Neural cell (in vitro differentiated cells): ENCODE results near the gene POU4F3. TPM values are rescaled to one million over a fixed set of nuclear protein-coding genes. Genes with fewer than 3 reads are reported as not detected.

Experiments used
- H2AFZ ChIP-seq: fragments of 200-600, 300-800 bp; sonication (generic), shearing (Covaris generic); 2 replicates; pipeline ENCODE4 v1.6.0; 2014; ENCODE audit warnings: low read depth, mild to moderate bottlenecking, antibody characterized with exemption, low read length, moderate library complexity
- H3F3A ChIP-seq: fragments of 200-600 bp; shearing (Covaris generic); 2 replicates; pipeline ENCODE4 v1.6.1; 2016; ENCODE audit warnings: mild to moderate bottlenecking, moderate library complexity, mixed read lengths, antibody characterized with exemption, low read length; ENCODE audit not compliant: insufficient read depth, poor library complexity, severe bottlenecking
- H3K27ac ChIP-seq: fragments of 200-600, 300-800 bp; sonication (generic), shearing (Covaris generic); 2 replicates; pipeline ENCODE4 v1.5.1; 2014; ENCODE audit warnings: mild to moderate bottlenecking, low read length, moderate library complexity
- H3K27me3 ChIP-seq: fragments of 300-800, 200-600 bp; sonication (generic), shearing (Covaris generic); 2 replicates; pipeline ENCODE4 v1.6.0; 2014; ENCODE audit warnings: mild to moderate bottlenecking, low read depth, low read length, moderate library complexity; ENCODE audit not compliant: insufficient read depth
- H3K36me3 ChIP-seq: fragments of 300-800, 200-600 bp; sonication (generic), shearing (Covaris generic); 2 replicates; pipeline ENCODE4 v1.5.1; 2014; ENCODE audit warnings: mild to moderate bottlenecking, antibody characterized with exemption, low read length, moderate library complexity; ENCODE audit not compliant: insufficient read depth
- H3K4me2 ChIP-seq: fragments of 300-800, 200-600 bp; sonication (generic), shearing (Covaris generic); 2 replicates; pipeline ENCODE4 v1.6.0; 2014; ENCODE audit warnings: mild to moderate bottlenecking, low read length
- H3K4me3 ChIP-seq: fragments of 300-800, 200-600 bp; sonication (generic), shearing (Covaris generic); 2 replicates; pipeline ENCODE4 v1.5.1; 2014; ENCODE audit warnings: mild to moderate bottlenecking, low read length, moderate library complexity
- H3K79me2 ChIP-seq: fragments of 200-600 bp; shearing (Covaris generic); replicated peaks from 2 replicates; pipeline ENCODE4 v1.6.0; 2014; ENCODE audit warnings: mild to moderate bottlenecking, low read length, moderate library complexity; ENCODE audit not compliant: insufficient read depth
- H3K9ac ChIP-seq: fragments of 300-800, 200-600 bp; sonication (generic), shearing (Covaris generic); 2 replicates; pipeline ENCODE4 v1.6.1; 2016; ENCODE audit warnings: mild to moderate bottlenecking, low read length, mixed read lengths
- H3K9me2 ChIP-seq: fragments of 200-600 bp; shearing (Covaris generic); 2 replicates; pipeline ENCODE4 v1.6.1; 2016; ENCODE audit warnings: mild to moderate bottlenecking, low read length, mixed read lengths; ENCODE audit not compliant: insufficient read depth
- H3K9me3 ChIP-seq: fragments of 200-600, 300-800 bp; sonication (generic), shearing (Covaris generic); 2 replicates; pipeline ENCODE4 v1.6.1; 2016; ENCODE audit warnings: mild to moderate bottlenecking, mixed run types, low read length, moderate library complexity, mixed read lengths
- H4K20me1 ChIP-seq: fragments of 200-600 bp; shearing (Covaris generic); 2 replicates; pipeline ENCODE4 v1.6.1; 2016; ENCODE audit warnings: mild to moderate bottlenecking, mixed run types; ENCODE audit not compliant: insufficient read depth
- CTCF ChIP-seq: fragments of 450-650 bp; IDR thresholded peaks from 2 replicates; pipeline ENCODE4 v1.5.1; 2014; ENCODE audit warnings: antibody characterized with exemption, mild to moderate bottlenecking, moderate library complexity; ENCODE audit not compliant: poor library complexity, severe bottlenecking
- EP300 ChIP-seq: fragments of 450-650 bp; conservative IDR thresholded peaks from 2 replicates; pipeline ENCODE4 v1.6.1; 2014; ENCODE audit warnings: antibody characterized with exemption, mild to moderate bottlenecking, moderate library complexity; ENCODE audit not compliant: poor library complexity, severe bottlenecking
- EZH2 ChIP-seq: fragments of 200-600, 300-800 bp; shearing (Covaris generic), sonication (generic); IDR thresholded peaks from 2 replicates; pipeline ENCODE4 v1.6.1; 2014; ENCODE audit warnings: antibody characterized with exemption, low read length, borderline replicate concordance, mild to moderate bottlenecking; ENCODE audit not compliant: insufficient read depth, poor library complexity, severe bottlenecking
- MXI1 ChIP-seq: fragments of 450-650 bp; conservative IDR thresholded peaks from 2 replicates; pipeline ENCODE4 v1.6.1; 2014; ENCODE audit warnings: antibody characterized with exemption, mild to moderate bottlenecking; ENCODE audit not compliant: poor library complexity, severe bottlenecking
- POLR2AphosphoS5 ChIP-seq: IDR thresholded peaks from 2 replicates; pipeline ENCODE4 v1.6.1; 2012
- REST ChIP-seq: IDR thresholded peaks from 2 replicates; pipeline ENCODE4 v1.6.1; 2012; ENCODE audit warnings: borderline replicate concordance
- TAF1 ChIP-seq: IDR thresholded peaks from 2 replicates; pipeline ENCODE4 v1.6.1; 2012; ENCODE audit warnings: low read depth
- polyA plus RNA-seq: library from polyadenylated mRNA; depleted of rRNA; stranded (reverse); fragments of >200 nt; gene quantifications from 2 replicates; pipeline ENCODE4 v1.2.3, GENCODE V29; 2014

POU4F3 gene
- polyA plus RNA-seq, 1 donor from 2014 or later, result 0.15 TPM

- no peak overlapping the region for H3K4me3 ChIP-seq
- H3F3A ChIP-seq, result no peaks in the 10 kb centered on the region
- H3K27ac ChIP-seq, result no peak overlapping the region
- H2AFZ ChIP-seq, result no peak overlapping the region
- no peaks in the 10 kb centered on the region for H3K36me3 ChIP-seq
- no peak overlapping the region for H3K9ac ChIP-seq
- no peaks in the 10 kb centered on the region for H4K20me1 ChIP-seq
- H3K9me2 ChIP-seq, result no peaks in the 10 kb centered on the region
- peaks cover 98% of the 10 kb centered on the region for H3K27me3 ChIP-seq
- no peak for TF ChIP-seq CTCF
- TF ChIP-seq MXI1, result no peak
- TF ChIP-seq POLR2AphosphoS5, result no peak
- peak; percentile 67 for TF ChIP-seq EZH2
- no peaks in the 10 kb centered on the region for H3K9me3 ChIP-seq
- no peak overlapping the region for H3K4me2 ChIP-seq
- H3K79me2 ChIP-seq, result no peaks in the 10 kb centered on the region
These were observed 4.5 kb downstream of the POU4F3 start for GRCh38 chr5:146342882-146343865.

GRCh38 chr5:146344155-146345118, 5.8 kb downstream of the POU4F3 start:
- H3K36me3 ChIP-seq, result no peaks in the 10 kb centered on the region
- H3K4me3 ChIP-seq, result no peak overlapping the region
- TF ChIP-seq POLR2AphosphoS5 (peak; percentile 62), TAF1 (no peak), EP300 (no peak), REST (no peak)
- H3K9me2 ChIP-seq, result no peaks in the 10 kb centered on the region
- peaks cover 98% of the 10 kb centered on the region for H3K27me3 ChIP-seq
- H3K27ac ChIP-seq, result no peak overlapping the region
- no peaks in the 10 kb centered on the region for H3F3A ChIP-seq
- H2AFZ ChIP-seq, result no peak overlapping the region
- no peaks in the 10 kb centered on the region for H4K20me1 ChIP-seq
- no peak overlapping the region for H3K9ac ChIP-seq
- H3K4me2 ChIP-seq, result no peak overlapping the region
- no peaks in the 10 kb centered on the region for H3K9me3 ChIP-seq
- H3K79me2 ChIP-seq, result no peaks in the 10 kb centered on the region
